Ishikawa (cell line): ENCODE data around the gene KCNIP3.

Source experiments
- CEBPB ChIP-seq: IDR thresholded peaks from 2 replicates; pipeline ENCODE4 v1.6.1; 2012
- EGR1 ChIP-seq: IDR thresholded peaks from 2 replicates; pipeline ENCODE4 v1.6.1; 2012
- EP300 ChIP-seq: IDR thresholded peaks from 2 replicates; pipeline ENCODE4 v1.6.1; 2012; ENCODE audit warnings: borderline replicate concordance
- RAD21 ChIP-seq: IDR thresholded peaks from 2 replicates; pipeline ENCODE4 v1.6.1; 2012; ENCODE audit warnings: low read depth
- REST ChIP-seq: IDR thresholded peaks from 2 replicates; pipeline ENCODE4 v1.6.1; 2012; ENCODE audit warnings: low read depth, mild to moderate bottlenecking
- TAF1 ChIP-seq: IDR thresholded peaks from 2 replicates; pipeline ENCODE4 v1.6.1; 2012; ENCODE audit warnings: low read depth, mild to moderate bottlenecking
- TEAD4 ChIP-seq: IDR thresholded peaks from 2 replicates; pipeline ENCODE4 v1.6.1; 2012
- ZBTB7A ChIP-seq: IDR thresholded peaks from 2 replicates; pipeline ENCODE4 v1.6.1; 2012; ENCODE audit warnings: low read depth
- TF ChIP-seq, protein P1 (sequence below): IDR thresholded peaks from 2 replicates; pipeline ENCODE4 v1.6.1; 2012

- no peak for TF ChIP-seq ZBTB7A
- no peak for TF ChIP-seq TAF1
- no peak for TF ChIP-seq CEBPB
- TF ChIP-seq TEAD4: no peak
- no peak for TF ChIP-seq EGR1
- TF ChIP-seq, protein P1, sequence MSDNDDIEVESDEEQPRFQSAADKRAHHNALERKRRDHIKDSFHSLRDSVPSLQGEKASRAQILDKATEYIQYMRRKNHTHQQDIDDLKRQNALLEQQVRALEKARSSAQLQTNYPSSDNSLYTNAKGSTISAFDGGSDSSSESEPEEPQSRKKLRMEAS: no peak
- TF ChIP-seq EP300: no peak
- TF ChIP-seq RAD21: no peak
- no peak for TF ChIP-seq REST
Observed at GRCh38 chr2:95273566-95274290, 23.4 kb upstream of the KCNIP3 start.
